ENCODE measurements around the gene CHD9.

DNA sequence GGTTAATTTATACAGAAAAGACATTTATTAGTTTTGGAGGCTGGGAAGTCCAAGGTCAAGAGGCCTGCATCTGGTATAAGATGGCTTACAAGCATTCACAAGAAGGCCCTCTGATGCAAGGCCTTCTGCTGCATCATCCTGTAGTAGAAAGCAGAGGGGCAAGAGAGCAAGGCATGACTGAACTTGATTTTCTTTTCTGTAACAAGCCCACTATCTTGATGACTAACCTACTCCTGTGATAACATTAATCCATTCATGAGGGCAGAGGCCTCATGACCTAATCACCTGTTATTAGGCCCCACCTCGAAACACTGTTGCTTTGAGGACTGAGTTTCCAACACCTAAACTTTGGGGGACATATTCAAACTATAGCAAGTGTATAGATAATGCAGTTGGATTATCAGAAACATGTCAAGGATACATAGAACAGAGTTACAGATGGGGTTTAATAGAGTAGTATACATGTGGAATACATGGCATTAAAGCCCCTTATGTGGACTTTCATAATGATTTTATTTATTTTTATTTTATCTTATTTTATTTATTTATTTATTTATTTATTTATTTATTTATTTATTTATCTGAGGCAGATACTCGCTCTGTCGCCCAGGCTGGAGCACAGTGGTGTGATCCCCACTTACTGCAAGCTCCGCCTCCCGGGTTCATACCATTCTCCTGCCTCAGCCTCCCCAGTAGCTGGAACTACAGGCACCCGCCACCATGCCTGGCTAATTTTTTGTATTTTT lies 88.2 kb downstream of the CHD9 start:
- TF ChIP-seq, protein P1, sequence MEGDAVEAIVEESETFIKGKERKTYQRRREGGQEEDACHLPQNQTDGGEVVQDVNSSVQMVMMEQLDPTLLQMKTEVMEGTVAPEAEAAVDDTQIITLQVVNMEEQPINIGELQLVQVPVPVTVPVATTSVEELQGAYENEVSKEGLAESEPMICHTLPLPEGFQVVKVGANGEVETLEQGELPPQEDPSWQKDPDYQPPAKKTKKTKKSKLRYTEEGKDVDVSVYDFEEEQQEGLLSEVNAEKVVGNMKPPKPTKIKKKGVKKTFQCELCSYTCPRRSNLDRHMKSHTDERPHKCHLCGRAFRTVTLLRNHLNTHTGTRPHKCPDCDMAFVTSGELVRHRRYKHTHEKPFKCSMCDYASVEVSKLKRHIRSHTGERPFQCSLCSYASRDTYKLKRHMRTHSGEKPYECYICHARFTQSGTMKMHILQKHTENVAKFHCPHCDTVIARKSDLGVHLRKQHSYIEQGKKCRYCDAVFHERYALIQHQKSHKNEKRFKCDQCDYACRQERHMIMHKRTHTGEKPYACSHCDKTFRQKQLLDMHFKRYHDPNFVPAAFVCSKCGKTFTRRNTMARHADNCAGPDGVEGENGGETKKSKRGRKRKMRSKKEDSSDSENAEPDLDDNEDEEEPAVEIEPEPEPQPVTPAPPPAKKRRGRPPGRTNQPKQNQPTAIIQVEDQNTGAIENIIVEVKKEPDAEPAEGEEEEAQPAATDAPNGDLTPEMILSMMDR (IDR thresholded peaks at IDR 0.05 in 4 of 5, conservative IDR thresholded peaks at IDR 0.05 in 1 of 5) = no peak
- no peak for TF ChIP-seq POLR2A (IDR thresholded peaks at IDR 0.05)

Data from gastrocnemius medialis (tissue), 4 donors.